ENCODE results near the gene ZNF646.

Gene ZNF646

DNA sequence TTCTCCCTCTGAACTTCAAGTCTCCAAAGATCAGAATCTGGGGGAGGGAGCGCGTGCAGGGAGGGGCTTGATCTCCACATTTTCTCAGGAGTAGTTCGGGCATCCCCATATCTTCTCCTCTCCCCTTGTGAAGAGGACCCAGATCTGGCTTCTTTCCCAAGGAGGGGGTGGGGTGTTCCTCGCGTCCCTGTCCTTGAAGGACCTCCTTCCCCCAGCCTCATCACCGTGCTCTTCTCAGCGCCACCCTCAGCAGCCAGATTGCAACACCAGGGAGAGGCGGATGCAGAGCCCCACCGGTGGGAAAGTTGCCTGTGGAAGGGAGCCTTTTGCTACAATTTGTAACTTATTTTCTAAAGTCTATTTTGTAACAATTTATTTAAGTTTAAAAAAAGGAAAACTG is 8.9 kb downstream of the ZNF646 start:
- Histone ChIP-seq H2AFZ (ENCODE audit: low read depth, low read length, severe bottlenecking) (no peak overlapping the region), H3K79me2 (ENCODE audit: insufficient read depth, low read length) (no peaks in the 10 kb centered on the region; the same call in 1 of the 2 replicates), H3K4me3 (ENCODE audit: insufficient read depth, low read length, poor library complexity, severe bottlenecking) (no peak overlapping the region), H3K9ac (ENCODE audit: low read length) (no peak overlapping the region), H4K20me1 (ENCODE audit: low read depth, low read length) (no peaks in the 10 kb centered on the region), H3K27ac (ENCODE audit: low read depth, low read length) (no peak overlapping the region), H3K27me3 (ENCODE audit: low read length) (no peaks in the 10 kb centered on the region), H3K4me2 (ENCODE audit: low read depth, low read length, poor library complexity, severe bottlenecking) (no peak overlapping the region), H3K9me3 (ENCODE audit: insufficient read depth, low read length) (no peaks in the 10 kb centered on the region), H3F3A (ENCODE audit: insufficient read depth) (no peaks in the 10 kb centered on the region), H3K36me3 (ENCODE audit: low read length) (no peaks in the 10 kb centered on the region), H3K9me2 (replicated peaks; ENCODE audit: insufficient read depth, low read length) (no peaks in the 10 kb centered on the region)
- TF ChIP-seq, protein P1, sequence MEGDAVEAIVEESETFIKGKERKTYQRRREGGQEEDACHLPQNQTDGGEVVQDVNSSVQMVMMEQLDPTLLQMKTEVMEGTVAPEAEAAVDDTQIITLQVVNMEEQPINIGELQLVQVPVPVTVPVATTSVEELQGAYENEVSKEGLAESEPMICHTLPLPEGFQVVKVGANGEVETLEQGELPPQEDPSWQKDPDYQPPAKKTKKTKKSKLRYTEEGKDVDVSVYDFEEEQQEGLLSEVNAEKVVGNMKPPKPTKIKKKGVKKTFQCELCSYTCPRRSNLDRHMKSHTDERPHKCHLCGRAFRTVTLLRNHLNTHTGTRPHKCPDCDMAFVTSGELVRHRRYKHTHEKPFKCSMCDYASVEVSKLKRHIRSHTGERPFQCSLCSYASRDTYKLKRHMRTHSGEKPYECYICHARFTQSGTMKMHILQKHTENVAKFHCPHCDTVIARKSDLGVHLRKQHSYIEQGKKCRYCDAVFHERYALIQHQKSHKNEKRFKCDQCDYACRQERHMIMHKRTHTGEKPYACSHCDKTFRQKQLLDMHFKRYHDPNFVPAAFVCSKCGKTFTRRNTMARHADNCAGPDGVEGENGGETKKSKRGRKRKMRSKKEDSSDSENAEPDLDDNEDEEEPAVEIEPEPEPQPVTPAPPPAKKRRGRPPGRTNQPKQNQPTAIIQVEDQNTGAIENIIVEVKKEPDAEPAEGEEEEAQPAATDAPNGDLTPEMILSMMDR (IDR thresholded peaks at IDR 0.05; ENCODE audit: insufficient read depth, low read length, poor library complexity, severe bottlenecking): no peak
- TF ChIP-seq EZH2phosphoT487 (conservative IDR thresholded peaks at IDR 0.05; ENCODE audit: low read length): no peak

- Histone ChIP-seq H3K27ac (ENCODE audit: low read depth, low read length) (no peak overlapping the region), H3K9ac (ENCODE audit: low read length) (no peak overlapping the region), H3K79me2 (ENCODE audit: insufficient read depth, low read length) (no peaks in the 10 kb centered on the region; the same call in 1 of the 2 replicates), H3K36me3 (ENCODE audit: low read length) (no peaks in the 10 kb centered on the region), H3K9me2 (replicated peaks; ENCODE audit: insufficient read depth, low read length) (no peaks in the 10 kb centered on the region), H4K20me1 (ENCODE audit: low read depth, low read length) (no peaks in the 10 kb centered on the region), H3K4me3 (ENCODE audit: insufficient read depth, low read length, poor library complexity, severe bottlenecking) (no peak overlapping the region), H3K9me3 (ENCODE audit: insufficient read depth, low read length) (no peaks in the 10 kb centered on the region), H3K27me3 (ENCODE audit: low read length) (no peaks in the 10 kb centered on the region), H3F3A (ENCODE audit: insufficient read depth) (no peaks in the 10 kb centered on the region), H3K4me2 (ENCODE audit: low read depth, low read length, poor library complexity, severe bottlenecking) (no peak overlapping the region), H2AFZ (ENCODE audit: low read depth, low read length, severe bottlenecking) (no peak overlapping the region)
- TF ChIP-seq, protein P1 (IDR thresholded peaks at IDR 0.05; ENCODE audit: insufficient read depth, low read length, poor library complexity, severe bottlenecking): no peak
- TF ChIP-seq EZH2phosphoT487 (conservative IDR thresholded peaks at IDR 0.05; ENCODE audit: low read length): no peak
Measured at GRCh38 chr16:31083556-31083955, 9.3 kb downstream of the ZNF646 start.

GRCh38 chr16:31083981-31084380 is 9.8 kb downstream of the ZNF646 start:
- Histone ChIP-seq H2AFZ (ENCODE audit: low read depth, low read length, severe bottlenecking) (no peak overlapping the region), H3K9me3 (ENCODE audit: insufficient read depth, low read length) (no peaks in the 10 kb centered on the region), H3K9me2 (replicated peaks; ENCODE audit: insufficient read depth, low read length) (no peaks in the 10 kb centered on the region), H3F3A (ENCODE audit: insufficient read depth) (no peaks in the 10 kb centered on the region), H4K20me1 (ENCODE audit: low read depth, low read length) (no peaks in the 10 kb centered on the region), H3K36me3 (ENCODE audit: low read length) (no peaks in the 10 kb centered on the region), H3K4me3 (ENCODE audit: insufficient read depth, low read length, poor library complexity, severe bottlenecking) (no peak overlapping the region), H3K27ac (ENCODE audit: low read depth, low read length) (no peak overlapping the region), H3K9ac (ENCODE audit: low read length) (no peak overlapping the region), H3K4me2 (ENCODE audit: low read depth, low read length, poor library complexity, severe bottlenecking) (no peak overlapping the region), H3K27me3 (ENCODE audit: low read length) (no peaks in the 10 kb centered on the region), H3K79me2 (ENCODE audit: insufficient read depth, low read length) (no peaks in the 10 kb centered on the region; the same call in 1 of the 2 replicates)
- TF ChIP-seq EZH2phosphoT487 (conservative IDR thresholded peaks at IDR 0.05; ENCODE audit: low read length): no peak
- TF ChIP-seq, protein P1 (IDR thresholded peaks at IDR 0.05; ENCODE audit: insufficient read depth, low read length, poor library complexity, severe bottlenecking): no peak

All from SU-DHL-6 (cell line).